Hair follicle dermal papilla cell (primary cell): ENCODE measurements around the gene SLITRK6. TPM values are rescaled to one million over a fixed set of nuclear protein-coding genes. Genes with fewer than 3 reads are reported as not detected.

Experiments
- total RNA-seq: library from RNA; depleted of rRNA; stranded (reverse); fragments of >200 nt; gene quantifications from 2 replicates; pipeline ENCODE4 v1.2.3, GENCODE V29; 2012

The SLITRK6 gene, protein sequence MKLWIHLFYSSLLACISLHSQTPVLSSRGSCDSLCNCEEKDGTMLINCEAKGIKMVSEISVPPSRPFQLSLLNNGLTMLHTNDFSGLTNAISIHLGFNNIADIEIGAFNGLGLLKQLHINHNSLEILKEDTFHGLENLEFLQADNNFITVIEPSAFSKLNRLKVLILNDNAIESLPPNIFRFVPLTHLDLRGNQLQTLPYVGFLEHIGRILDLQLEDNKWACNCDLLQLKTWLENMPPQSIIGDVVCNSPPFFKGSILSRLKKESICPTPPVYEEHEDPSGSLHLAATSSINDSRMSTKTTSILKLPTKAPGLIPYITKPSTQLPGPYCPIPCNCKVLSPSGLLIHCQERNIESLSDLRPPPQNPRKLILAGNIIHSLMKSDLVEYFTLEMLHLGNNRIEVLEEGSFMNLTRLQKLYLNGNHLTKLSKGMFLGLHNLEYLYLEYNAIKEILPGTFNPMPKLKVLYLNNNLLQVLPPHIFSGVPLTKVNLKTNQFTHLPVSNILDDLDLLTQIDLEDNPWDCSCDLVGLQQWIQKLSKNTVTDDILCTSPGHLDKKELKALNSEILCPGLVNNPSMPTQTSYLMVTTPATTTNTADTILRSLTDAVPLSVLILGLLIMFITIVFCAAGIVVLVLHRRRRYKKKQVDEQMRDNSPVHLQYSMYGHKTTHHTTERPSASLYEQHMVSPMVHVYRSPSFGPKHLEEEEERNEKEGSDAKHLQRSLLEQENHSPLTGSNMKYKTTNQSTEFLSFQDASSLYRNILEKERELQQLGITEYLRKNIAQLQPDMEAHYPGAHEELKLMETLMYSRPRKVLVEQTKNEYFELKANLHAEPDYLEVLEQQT
- total RNA-seq: 0.12 and 0.16 TPM in 2 replicates

GRCh38 chr13:85799097-85799582 lies at the start of gene SLITRK6:
TSS of gene SLITRK6 (minus strand) at chr13:85799419. CDS start at chr13:85796508, 2,911 bp downstream.

